SIG-M5 treated with dmso at 0.1 percent for 504 hours (cell line): Measurements from ENCODE around the gene KPNA2.

Source experiments
- DNase-seq: peaks from one replicate; lab custom pipeline; 2025; ENCODE audit not compliant: unreplicated experiment; lab: John Stamatoyannopoulos, UW

The KPNA2 gene

GRCh38 chr17:68095205-68095811 lies 59.8 kb downstream of the KPNA2 start:
- no peak for DNase-seq

GRCh38 chr17:68096111-68096510 lies 60.6 kb downstream of the KPNA2 start:
- DNase-seq, result no peak
